ENCODE data around the gene RAB40C.
A peak's percentile ranks its signal among the peaks of the same experiment; 100 is the strongest.

The RAB40C gene

GRCh38 chr16:633336-634050, 43.6 kb downstream of the RAB40C start:
- no peak for DNase-seq

GRCh38 chr16:634051-634670, 44.3 kb downstream of the RAB40C start:
- DNase-seq, result no peak

GRCh38 chr16:634996-635395, 45.1 kb downstream of the RAB40C start:
- DNase-seq, result no peak

GRCh38 chr16:635573-636205, 45.8 kb downstream of the RAB40C start:
- DNase-seq, result no peak

GRCh38 chr16:636206-637080, 46.6 kb downstream of the RAB40C start, which contains the start of gene METTL26:
Gene METTL26 (minus strand): TSS chr16:636305. CDS start chr16:636290, 15 bp downstream.
- peak; percentile 63 to 89 for DNase-seq

- no peak for DNase-seq
Measured at GRCh38 chr16:637081-638018, 47.5 kb downstream of the RAB40C start.

- DNase-seq, result no peak
Measured at GRCh38 chr16:638034-638543, 48.2 kb downstream of the RAB40C start.

GRCh38 chr16:638836-639235, 49.0 kb downstream of the RAB40C start:
- no peak for DNase-seq

GRCh38 chr16:640614-641013, 50.7 kb downstream of the RAB40C start:
- DNase-seq, result no peak

- DNase-seq, result no peak
Measured at GRCh38 chr16:641326-642188, 51.7 kb downstream of the RAB40C start, which contains the start of gene MCRIP2. Gene MCRIP2 (plus strand): TSS chr16:641828. CDS start chr16:641992, 164 bp downstream.

GRCh38 chr16:642189-643049, 52.6 kb downstream of the RAB40C start:
- no peak for DNase-seq

GRCh38 chr16:643050-643368, 53.1 kb downstream of the RAB40C start:
- DNase-seq, result no peak

- DNase-seq, result no peak
Measured at GRCh38 chr16:644556-644955, 54.7 kb downstream of the RAB40C start.

GRCh38 chr16:645852-646678, 56.2 kb downstream of the RAB40C start:
- DNase-seq, result no peak

GRCh38 chr16:646679-647172, 56.9 kb downstream of the RAB40C start:
- no peak for DNase-seq

GRCh38 chr16:647173-647902, 57.5 kb downstream of the RAB40C start:
- DNase-seq, result no peak

- no peak for DNase-seq
Measured at GRCh38 chr16:648071-648780, 58.4 kb downstream of the RAB40C start.
